DND-41 (cell line): ENCODE results near the gene NEMP2.

Experiments used
- EZH2 ChIP-seq: IDR thresholded peaks from 3 replicates; pipeline ENCODE4 v1.6.1; 2012; ENCODE audit warnings: borderline replicate concordance, low read depth, mild to moderate bottlenecking, moderate library complexity, low read length, inconsistent platforms; ENCODE audit not compliant: severe bottlenecking
- TF ChIP-seq, protein P1 (sequence below): IDR thresholded peaks from 2 replicates; pipeline ENCODE4 v1.5.1; 2012; ENCODE audit warnings: borderline replicate concordance, low read length, moderate library complexity, mild to moderate bottlenecking; ENCODE audit not compliant: poor library complexity, severe bottlenecking; ENCODE audit errors: extremely low read depth

DNA sequence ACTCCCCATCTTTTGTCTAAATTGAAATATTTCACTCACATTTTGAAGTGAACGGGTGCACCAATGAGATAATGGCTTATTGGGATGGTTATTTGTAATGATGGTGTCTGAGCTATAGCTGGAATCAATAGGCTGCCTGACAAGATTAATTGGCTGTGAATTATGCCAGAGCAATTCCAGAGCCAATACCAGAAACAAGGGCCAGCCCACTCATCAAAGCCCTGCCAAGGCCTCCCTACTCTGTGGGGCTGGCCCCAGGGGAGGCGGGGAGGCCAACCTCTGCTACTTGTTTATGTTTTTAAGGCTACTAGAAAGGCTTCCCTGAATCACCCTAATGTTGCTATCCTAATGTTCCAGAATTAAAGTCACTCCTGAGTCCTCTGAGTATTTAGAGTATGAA, 29.1 kb upstream of the NEMP2 start:
- TF ChIP-seq, protein P1, sequence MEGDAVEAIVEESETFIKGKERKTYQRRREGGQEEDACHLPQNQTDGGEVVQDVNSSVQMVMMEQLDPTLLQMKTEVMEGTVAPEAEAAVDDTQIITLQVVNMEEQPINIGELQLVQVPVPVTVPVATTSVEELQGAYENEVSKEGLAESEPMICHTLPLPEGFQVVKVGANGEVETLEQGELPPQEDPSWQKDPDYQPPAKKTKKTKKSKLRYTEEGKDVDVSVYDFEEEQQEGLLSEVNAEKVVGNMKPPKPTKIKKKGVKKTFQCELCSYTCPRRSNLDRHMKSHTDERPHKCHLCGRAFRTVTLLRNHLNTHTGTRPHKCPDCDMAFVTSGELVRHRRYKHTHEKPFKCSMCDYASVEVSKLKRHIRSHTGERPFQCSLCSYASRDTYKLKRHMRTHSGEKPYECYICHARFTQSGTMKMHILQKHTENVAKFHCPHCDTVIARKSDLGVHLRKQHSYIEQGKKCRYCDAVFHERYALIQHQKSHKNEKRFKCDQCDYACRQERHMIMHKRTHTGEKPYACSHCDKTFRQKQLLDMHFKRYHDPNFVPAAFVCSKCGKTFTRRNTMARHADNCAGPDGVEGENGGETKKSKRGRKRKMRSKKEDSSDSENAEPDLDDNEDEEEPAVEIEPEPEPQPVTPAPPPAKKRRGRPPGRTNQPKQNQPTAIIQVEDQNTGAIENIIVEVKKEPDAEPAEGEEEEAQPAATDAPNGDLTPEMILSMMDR = no peak
- no peak for TF ChIP-seq EZH2
